ENCODE measurements around the gene AFAP1.
A peak's percentile ranks its signal among the peaks of the same experiment; 100 is the strongest.

AFAP1 gene

DNA sequence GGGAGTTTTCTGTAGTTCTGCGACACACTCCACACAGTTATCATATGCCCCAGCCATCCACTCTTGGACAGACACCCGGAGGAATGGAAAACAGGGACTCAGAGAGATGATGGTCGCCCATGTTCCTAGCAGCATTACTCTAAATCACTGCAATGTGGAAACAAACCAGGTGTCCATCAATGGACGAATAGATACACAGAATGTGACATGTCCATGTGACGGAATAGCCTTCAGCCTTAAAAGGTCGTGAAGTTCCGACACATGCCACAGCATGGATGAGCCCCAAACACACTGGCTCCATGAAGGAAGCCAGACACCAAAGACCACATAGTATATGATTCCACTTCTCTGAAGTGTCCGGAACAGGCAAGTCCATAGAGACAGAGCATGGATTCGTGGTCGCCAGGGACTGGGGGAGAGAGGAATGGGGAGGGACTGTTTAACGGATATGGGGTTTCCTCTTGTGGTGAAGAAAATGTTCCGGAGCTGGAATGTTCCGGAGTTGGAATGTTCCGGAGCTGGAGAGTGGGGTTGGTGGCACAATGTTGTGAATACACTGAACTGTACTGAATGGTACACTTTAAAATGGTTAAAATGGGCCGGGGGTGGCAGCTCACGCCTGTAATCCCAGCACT, 28.7 kb upstream of the AFAP1 start:
- DNase-seq, result no peak

DNA sequence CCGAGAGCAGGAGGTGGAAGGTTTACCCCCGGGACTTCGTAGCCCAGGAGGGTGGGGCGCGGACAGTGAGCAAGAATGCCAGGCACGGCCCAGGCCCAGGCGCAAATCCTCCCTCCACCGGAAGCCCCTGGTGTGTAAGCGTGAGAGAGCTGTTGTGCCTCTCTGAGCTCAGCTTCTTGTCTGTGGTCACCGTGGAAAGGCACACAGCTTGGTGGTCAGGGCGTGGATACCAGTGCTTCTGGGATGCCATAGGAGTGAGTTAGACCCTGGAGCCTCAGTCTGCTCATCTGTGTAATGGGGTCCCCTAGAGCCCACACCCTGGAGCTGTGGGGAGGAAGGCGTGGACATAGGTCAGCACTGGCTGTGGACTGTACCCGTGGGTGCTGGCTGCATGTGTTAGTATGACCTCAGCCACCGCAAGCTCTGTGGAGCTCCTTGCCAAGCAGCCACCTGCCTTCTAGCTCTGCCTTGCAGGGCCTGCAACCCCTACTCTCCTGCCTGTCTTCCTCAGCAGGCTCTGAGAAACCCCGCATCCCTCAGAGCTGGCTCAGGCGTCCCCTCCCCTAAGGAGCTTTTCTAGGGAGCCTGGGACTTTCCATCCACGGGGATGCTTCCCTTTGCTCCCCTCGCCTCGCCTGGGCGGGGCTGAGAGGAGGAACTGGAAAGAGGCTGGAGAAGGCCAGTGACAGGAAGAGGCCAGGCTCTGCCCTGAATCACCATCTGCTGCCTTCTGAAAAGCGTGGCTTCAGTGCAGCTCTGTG, 28.0 kb upstream of the AFAP1 start:
- peak; percentile 27 to 79 (median 54) for DNase-seq

DNA sequence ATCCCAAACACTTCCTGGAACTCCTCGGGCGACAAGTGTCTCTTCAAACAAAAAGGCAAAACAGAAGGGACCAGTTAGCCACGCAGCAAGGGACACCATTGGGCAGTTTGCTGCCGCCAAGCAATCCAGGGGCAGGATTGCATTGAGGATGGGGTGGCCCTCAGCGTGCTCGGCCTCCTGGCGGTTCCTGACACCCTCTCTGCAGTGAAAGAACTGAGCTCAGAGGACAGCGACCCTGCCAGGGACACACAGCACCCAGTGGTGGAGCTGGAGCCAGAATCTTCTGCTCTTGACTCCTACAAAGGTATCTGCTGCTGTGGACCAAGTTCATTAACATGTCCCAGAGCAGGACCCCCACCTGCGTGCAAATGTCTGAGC, 27.4 kb upstream of the AFAP1 start:
- no peak for DNase-seq

DNA sequence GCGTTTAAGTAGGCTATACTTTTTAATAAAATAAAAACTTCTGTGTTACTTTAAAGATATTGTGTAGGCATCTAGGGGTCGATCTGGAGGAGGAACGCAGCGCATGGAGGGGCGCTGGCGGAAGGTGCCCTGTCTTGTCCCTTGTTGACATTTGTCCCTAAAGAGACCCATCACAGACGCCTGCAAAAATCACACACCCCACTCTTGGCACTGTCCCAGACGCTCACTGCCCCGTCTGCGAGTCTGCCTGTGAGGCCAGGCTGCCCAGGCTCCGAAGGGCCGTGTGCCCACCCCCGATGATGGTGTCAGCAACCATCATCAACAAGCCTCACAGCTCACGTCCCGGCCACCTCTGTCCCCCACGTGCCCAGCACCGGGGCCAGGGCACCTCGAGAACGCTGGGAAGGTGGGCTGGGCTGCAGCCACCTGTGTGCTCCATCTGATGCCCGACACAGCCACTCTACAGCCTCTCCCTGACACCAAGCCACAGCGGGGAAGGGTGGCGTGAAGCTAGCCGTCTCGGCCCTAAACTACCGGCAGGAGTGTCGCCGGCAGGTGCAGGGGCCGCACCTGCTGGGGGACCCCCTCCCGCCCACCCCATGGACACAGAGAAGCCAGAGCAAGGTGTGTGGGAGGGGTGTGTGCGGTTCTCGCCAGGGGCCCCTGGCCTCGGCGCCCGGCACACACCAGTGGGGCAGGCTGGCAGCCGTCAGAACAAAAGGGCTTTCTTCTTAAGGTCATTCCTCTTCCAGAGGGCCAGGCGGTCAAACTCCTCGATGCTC, 26.8 kb upstream of the AFAP1 start:
- DNase-seq, result no peak

DNA sequence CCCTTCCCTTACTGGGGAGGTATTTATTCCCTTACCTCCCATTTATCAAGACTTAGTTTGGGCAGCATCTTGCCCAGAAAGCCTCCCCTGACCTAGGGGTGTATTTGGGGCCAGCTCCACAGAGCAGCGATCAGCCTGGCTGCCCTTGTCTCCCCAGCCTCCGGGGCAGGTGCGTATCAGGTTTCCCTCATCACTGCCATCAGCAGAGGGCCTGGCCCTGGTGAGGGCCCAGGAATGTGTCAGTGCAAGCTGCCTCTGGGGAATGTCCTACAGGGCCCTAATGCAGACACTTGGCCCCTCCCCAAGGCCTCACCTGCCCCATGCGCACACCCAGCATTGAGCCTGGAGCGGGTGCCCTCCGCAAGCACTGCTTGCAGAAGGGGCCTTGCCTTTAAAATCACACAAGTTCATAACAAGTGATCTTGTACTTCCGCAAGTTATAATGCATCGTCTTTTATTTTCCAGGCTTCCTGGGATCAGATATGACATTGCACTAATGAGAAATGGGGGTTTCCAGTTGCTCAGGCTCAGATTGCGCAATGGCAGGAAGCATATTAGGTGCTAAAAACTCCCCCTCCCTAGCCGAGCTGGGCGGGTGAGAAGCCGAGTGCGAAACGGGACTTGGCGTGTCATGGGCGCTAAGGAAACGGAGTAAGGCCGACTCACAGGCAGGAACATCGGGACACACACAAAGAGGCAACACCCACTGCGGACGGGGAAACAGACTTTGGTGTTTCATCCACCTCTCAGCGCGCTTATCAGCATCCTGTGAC, 25.4 kb upstream of the AFAP1 start:
- peak; percentile 8 to 58 (median 44) for DNase-seq

DNA sequence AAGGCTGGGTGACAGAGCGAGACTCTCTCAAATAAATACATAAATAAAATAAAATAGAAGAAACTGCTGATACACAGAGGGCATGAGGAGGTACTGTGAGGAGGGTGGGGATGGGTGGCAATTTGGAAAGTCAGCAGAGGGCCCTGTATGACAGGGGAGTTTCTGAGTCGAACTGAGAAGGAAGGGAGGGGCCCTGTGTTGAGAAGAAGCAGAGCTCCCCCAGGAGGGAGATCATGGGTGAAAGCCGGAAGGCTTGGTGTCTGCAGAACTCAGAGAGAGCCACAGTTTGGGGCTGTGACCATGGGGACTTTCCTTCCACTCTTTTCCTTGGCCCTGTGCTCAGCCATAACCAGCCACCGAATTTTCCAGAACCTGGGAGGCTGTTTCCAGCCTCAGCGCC, 24.8 kb upstream of the AFAP1 start:
- no peak for DNase-seq

DNA sequence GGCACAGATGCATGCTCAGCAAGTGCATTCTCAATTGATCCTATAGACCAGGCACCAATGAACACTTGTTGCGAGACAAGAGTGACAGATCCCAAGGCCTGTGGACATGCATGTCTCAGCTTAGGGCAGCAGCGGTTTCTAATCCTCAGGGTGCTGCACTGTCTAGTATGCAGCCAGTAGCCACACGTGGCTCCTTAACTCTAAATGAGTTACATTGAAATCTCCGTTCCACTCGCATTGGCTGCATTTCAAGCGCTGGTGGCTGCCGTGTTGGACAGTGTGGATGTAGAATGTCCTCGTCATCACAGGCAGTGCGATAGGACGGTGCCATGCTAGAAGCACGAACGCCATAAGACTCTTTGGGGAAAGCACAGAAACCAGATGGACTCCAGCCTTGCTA, 24.0 kb upstream of the AFAP1 start:
- no peak for DNase-seq

DNA sequence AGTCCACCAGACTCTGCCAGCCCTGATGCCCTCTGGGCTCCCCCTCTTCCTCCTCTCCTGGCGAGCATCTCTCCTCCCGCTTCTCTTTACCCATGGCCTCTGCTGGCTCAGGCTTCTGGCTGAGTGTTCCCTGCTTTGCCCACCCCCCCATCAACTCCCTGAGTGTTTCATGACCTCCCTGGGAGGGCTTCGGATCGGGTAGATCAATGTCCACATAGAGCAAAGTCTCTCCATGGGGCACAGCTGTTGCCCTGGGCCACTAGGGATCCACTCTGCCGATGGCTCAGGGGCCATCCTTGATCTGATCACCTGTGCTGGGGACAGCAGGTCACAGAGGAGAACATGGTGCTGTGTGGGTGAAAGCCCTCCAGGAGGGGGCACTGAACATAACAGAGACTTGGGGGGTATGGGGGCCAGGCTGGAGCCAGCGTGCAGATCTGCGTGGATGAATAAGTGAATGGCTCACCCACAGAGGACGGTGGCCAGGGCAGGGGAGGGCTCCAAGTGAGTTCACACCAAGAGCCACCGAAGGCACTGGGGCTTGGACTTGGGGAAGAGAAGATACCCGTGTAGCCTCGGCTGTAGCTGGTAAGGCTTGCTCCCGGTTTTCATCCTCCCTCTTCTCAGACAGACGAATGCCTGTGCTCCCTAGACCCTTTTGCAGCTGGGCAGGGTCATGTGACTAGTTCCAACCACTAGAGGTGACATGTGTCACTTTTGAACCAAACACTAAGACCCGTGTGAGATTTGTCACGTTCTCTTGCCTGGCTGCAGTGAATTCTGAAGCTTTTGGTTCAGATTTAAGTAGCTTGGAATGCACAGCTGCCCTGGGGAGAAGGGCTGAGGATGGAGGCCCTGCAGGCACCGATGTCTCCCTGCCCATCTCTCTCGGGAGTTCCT, 23.2 kb upstream of the AFAP1 start:
- no peak for DNase-seq

DNA sequence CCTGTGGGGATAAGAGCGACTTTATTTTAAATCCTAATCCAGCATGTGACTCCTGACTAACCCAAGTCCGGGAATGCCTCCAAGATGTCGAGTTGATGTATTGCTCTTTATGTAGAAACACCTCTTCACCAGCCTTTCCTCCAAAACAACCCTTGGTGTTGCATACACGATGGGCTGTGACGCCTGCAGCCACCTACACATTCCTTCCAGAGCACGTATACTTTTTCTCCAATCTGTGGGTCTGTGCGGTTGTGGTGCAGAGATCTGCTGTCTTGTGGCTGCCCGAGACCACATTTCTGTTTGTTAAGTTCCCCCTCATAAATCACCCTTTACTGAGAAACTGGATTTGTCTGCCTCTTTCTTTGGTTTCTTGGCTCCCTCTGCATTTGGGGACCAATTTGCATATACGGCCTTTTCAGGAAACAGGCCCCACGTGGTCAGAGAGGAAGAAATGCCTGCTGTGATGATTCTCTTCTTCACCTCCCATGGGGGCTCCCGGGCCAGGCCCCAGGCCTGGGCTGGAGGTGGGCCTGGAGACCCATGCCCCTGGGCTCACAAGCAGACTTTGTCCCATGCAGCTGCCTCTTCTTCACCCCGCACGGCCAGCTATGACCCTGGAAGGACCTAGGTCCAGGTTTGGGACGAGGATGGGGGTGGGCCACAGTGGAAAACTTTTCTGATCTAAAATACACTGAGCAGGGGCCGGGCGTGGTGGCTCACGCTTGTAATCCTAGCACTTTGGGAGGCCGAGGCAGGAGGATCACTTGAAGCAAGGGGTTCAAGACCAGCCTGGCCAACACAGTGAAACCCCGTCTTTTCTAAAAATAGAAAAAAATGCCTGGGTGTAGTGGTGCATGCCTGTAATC, 21.4 kb upstream of the AFAP1 start:
- DNase-seq, result peak; percentile 6 to 57 (median 26)

DNA sequence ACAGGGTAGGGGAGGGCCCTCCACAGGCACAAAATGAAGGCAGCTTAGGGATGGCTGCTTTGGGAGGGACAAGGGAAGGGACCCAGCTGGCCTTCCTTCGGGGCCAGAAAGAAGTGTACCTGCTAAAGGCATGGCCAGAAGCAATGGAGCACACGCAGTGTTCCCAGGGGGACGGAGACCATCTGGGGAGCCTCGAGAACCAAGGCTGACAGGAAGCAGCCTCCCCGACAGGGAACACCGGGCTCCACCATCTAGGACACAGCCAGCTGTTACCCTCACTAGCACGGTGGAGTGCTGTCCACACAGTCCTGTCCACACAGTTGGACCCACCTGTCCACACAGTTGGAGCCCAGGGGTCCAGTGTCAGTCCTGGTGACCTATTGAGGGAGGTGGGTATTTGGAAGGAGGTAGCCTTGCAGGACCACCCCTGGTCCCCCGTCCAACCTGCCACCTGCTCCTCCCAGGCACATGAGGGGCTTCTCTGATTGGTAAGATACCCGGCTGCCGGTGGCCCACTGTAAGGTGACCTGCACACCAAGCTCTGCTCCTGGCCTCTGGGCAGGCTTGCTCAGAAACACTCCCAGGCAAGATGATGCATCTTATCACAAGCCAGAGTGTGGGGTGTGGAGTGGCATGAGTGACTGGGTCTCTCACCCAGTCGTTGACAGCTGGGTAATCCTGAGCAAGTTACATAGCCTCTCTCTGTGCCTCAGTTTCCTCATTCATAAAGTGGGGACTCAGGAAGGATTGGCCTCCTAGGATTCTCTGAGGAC, 20.5 kb upstream of the AFAP1 start:
- DNase-seq, result peak in 1 of 4 experiments; percentile 14

DNA sequence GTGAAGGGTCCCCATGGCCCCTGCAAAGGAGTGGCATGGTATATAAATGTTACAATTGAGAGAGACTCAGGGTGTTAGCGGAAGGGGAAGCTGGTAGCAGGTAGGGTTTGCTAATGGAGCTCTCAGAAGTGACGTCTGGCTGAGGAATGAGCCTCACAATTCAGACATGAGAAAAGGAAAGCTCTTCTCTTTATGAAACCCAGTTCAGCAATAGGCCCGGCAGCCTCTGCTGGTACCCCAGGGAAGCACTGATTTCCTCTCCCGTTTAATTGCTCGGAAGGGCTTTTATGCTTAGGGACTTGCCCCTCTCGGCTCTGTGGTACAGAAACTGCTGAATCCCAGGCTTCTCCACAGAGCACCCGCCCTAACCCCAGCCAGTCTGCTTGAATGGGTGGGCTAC, 19.4 kb upstream of the AFAP1 start:
- no peak for DNase-seq

DNA sequence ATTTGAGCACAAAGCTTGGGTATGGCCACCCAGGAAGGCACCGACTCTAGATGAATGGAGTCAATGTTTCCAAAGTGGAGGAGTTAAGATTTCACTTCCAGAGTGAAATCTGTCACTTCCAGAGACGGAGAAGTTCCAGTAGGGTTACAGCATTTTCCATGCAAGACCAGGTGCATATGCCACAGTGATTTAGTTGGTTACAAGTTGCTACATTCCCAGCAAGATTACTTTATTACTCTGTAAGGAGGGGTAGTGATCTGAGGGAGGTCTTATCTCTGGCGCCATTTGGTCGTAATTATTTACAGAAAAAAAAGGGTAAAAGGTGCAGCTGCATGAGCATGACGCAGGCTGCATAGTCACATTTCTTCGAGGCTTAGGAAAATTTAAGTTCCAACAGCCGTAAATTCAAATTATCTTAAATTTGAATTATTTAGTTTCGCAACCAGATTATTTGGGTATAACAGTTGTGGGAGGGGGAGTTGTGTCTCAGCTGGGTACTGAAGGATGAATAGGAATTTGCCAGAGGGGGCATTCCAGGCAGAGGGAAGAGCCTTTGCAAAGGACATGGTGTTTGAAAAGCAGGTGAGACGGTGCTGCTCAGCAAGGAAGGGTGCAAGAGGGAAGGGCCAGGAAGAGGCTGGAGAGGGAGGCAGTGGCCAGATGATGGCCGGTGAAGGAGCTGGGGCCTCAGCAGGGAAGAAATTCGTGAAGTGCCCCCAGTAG, 17.4 kb upstream of the AFAP1 start:
- DNase-seq, result no peak

DNA sequence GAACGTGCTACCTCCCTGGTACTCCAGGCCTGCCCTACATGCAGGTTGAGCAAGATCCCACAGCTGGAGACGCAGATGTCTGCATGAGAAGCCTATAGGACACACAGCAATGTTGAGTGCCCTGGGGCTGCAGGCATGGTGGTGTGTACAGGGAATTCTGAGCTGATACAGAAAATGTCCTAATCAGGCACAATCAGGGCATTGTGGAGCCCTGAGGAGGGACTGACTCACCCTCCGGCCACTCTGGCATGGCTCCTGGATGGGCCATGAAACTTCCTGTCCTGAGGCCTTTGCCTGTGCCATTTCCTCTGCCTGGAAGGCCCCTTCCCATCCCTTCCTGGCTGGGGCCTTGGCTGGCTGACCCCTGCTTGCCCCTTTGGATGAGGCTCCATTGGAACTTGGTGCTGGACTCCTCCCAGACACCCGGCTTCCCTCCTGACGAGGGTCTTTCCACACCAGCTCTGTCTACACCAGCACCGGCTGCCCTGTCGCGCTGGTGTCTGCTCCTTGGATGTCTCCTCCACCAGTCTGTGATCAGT, 16.7 kb upstream of the AFAP1 start:
- no peak for DNase-seq

DNA sequence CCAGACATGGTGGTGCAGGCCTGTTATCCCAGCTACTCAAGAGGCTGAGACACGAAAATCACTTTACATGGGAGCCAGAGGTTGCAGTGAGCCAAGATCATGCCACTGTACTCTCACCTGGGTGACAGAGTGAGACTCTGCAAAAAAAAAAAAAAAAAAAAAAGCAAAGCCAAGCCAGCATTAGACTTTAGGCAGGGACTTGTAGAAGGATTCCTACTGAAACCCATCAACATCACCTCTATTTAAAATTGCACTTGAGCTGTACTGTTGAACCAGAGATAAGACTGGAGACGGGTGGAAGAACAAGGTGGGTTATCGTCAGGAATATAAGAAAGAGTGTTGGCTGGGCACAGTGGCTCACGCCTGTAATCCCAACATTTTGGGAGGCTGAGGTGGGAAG, 15.7 kb upstream of the AFAP1 start:
- DNase-seq, result no peak

DNA sequence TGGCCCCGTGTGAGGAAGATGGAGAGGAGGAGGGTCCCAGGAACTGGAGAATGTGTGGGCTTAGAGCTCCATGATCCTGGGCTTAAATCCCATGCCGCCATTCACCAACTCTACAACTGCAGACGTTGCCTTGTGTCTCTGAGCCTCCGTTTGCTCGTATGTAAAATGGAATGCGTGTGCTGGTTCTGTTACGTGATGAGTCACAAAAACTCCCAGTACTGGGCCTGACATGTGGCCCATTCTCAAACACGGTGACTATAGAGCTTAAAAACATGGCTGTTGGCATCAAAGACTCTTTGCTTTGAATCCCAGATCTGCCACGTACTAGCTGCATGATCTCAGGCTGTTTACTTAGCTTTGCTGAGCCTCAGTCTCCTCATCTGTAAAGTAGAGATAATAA, 13.0 kb upstream of the AFAP1 start:
- DNase-seq, result no peak

DNA sequence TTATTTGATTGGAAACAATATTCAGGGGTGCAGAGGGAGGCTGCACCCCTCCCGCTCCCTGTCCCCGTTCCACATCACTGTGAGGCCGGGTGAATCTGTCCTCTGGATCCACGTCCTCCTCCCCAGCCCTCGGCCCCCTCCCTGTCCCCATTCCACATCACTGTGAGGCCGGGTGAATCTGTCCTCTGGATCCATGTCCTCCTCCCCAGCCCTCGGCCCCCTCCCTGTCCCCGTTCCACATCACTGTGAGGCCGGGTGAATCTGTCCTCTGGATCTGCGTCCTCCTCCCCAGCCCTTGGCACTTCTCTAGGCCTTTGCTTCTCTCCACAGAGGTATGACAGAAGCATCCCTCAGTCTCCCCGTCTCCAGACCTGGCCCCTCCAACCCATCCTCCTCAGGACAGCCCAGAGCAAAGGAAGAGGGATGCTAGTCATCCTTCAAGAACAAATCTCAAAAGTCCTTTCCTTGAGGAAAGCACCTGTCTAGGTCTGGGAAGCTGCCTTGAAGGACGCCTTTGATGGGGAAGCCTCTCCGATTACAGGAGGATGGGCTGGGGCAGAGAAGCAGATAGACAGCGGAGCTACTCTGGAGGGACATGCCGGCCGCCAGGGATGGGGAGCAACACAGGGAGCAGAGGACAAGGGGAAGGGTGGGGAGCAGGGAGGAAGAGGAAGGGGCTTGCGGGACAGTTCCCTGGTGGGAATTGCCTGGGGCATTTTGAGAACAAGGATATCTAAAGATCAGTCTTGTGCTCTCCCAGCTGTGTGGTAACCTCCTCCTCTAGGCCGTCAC, 10.8 kb upstream of the AFAP1 start:
- DNase-seq, result no peak

DNA sequence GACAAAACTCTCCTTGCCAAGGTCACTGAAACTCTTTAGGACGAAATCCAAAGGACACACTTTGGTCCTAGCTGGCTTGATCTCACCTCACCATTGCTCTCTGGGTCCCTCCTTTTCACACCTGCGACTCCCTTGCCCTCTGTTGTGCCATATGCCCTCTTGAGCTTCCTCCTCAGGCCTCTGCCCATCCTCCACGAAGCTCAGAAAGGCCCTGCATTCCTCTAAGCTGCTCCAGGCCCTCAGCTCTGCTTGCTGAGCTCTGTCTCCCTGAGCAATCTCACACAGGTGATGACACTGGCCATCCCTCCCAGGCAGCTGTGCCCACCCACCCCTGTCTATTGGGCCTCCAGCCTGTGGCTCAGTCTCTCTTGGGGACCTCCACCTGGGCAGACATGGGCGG, 10.1 kb upstream of the AFAP1 start:
- DNase-seq, result no peak

DNA sequence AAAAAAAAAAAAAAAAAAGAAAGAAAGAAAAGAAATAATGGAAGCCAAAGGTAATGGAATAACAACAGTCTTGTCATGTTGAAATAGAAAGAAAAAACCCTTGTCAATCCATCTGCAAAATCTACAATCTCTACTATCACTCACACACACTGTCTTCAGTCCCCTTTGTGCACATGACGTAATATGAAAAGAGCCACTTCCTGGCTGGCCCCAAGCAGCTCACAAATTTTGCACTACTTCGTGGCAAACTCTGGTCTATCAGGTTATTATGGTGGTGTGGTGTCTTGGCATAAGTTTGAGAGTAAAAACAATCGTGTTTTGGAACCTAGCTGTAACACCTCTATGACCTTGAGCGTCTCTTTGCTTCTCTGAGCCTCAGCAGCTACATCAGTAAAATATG, 8.3 kb upstream of the AFAP1 start:
- no peak for DNase-seq
